ENCODE results near the gene NRAP. TPM values are rescaled to one million over a fixed set of nuclear protein-coding genes. Genes with fewer than 3 reads are reported as not detected.

Gene NRAP
- polyA plus RNA-seq, 1 donor from 2014 or later = not detected

DNA sequence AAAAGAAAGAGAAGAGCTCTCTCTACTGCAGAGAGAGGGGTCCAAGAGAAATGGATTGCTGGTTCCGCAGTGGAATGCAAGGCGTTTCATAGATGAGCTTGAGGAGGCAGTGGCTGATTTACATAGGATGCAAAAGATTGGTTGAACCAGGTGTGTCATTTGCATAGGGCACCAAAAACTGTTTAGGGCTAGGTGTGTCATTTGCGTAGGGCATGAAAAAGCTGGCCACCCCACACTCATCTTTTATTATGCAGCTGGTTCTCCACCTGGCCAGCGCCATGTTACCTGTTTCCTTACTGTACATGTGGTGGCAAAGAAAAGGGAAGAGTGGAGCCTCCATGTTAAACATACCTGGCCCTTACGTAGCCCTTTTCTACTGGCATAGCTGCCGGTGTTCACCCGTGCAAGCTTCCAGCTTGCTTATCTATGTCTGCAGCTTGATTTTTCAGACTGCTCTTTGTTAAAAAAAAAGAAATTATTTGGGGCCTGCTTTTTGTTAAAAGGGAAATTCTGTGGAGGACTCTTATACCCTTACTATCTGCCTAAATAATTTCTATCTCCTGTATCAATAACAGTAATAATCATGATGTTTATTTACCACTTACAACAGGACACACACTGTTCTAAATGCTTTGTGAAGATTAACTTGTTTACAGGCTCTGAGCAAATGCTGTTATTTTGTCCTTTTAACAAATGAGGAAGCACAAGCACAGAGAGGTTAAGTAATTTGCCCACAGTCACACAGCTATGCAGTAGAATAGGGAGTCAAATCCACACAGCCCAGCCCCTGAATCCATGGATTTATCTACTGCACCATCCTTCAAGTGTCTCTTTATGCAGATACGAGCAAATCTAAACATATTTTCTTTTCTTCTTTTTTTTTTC, 49.2 kb upstream of the NRAP start:
- H3K4me2 ChIP-seq (ENCODE audit: low read length) = no peak overlapping the region
- no peaks in the 10 kb centered on the region for H3K36me3 ChIP-seq (ENCODE audit: insufficient read depth, low read length)
- no peaks in the 10 kb centered on the region for H3K9me3 ChIP-seq (ENCODE audit: low read length)
- H3K9ac ChIP-seq (ENCODE audit: low read length) = no peak overlapping the region
- H2AFZ ChIP-seq (ENCODE audit: low read depth, low read length) = no peak overlapping the region
- no peaks in the 10 kb centered on the region for H3K79me2 ChIP-seq (replicated peaks; ENCODE audit: insufficient read depth, low read length)
- no peak overlapping the region for H3K27ac ChIP-seq (ENCODE audit: low read length)
- H3K9me2 ChIP-seq (ENCODE audit: insufficient read depth, low read length) = no peaks in the 10 kb centered on the region
- H3K27me3 ChIP-seq (ENCODE audit: insufficient read depth, low read depth, low read length) = no peaks in the 10 kb centered on the region
- H4K20me1 ChIP-seq (ENCODE audit: insufficient read depth) = no peaks in the 10 kb centered on the region
- H3F3A ChIP-seq (ENCODE audit: insufficient read depth, low read length, poor library complexity, severe bottlenecking) = no peaks in the 10 kb centered on the region
- TF ChIP-seq, protein P1, sequence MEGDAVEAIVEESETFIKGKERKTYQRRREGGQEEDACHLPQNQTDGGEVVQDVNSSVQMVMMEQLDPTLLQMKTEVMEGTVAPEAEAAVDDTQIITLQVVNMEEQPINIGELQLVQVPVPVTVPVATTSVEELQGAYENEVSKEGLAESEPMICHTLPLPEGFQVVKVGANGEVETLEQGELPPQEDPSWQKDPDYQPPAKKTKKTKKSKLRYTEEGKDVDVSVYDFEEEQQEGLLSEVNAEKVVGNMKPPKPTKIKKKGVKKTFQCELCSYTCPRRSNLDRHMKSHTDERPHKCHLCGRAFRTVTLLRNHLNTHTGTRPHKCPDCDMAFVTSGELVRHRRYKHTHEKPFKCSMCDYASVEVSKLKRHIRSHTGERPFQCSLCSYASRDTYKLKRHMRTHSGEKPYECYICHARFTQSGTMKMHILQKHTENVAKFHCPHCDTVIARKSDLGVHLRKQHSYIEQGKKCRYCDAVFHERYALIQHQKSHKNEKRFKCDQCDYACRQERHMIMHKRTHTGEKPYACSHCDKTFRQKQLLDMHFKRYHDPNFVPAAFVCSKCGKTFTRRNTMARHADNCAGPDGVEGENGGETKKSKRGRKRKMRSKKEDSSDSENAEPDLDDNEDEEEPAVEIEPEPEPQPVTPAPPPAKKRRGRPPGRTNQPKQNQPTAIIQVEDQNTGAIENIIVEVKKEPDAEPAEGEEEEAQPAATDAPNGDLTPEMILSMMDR (IDR thresholded peaks at IDR 0.05; ENCODE audit: poor library complexity, severe bottlenecking) = no peak
- TF ChIP-seq TAF1 (IDR thresholded peaks at IDR 0.05; ENCODE audit: low read depth) = no peak
- no peak for TF ChIP-seq MXI1 (conservative IDR thresholded peaks at IDR 0.05; ENCODE audit: poor library complexity, severe bottlenecking)
- no peak overlapping the region for H3K4me3 ChIP-seq (ENCODE audit: low read length)

DNA sequence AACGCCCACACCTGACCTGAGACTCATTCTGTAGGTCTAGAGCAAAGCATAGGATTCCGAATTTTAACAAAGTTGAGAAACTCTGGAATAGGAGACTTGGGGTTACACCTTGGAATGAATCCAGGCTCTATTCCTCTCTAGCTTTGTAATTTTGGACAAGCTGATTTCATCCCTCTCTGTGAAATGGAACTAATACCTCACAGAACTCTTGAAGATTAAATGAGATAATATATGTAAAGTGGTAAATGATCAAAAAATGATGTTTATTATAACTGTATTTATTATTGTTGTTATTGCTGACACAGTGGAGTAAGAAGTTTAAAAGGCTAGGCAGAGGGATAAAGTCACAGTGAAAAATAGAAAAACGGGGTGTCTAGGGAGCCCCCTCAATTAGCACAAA, 48.2 kb upstream of the NRAP start:
- H3K36me3 ChIP-seq (ENCODE audit: insufficient read depth, low read length) = no peaks in the 10 kb centered on the region
- H3K4me2 ChIP-seq (ENCODE audit: low read length) = no peak overlapping the region
- no peak for TF ChIP-seq MXI1 (conservative IDR thresholded peaks at IDR 0.05; ENCODE audit: poor library complexity, severe bottlenecking)
- TF ChIP-seq, protein P2, sequence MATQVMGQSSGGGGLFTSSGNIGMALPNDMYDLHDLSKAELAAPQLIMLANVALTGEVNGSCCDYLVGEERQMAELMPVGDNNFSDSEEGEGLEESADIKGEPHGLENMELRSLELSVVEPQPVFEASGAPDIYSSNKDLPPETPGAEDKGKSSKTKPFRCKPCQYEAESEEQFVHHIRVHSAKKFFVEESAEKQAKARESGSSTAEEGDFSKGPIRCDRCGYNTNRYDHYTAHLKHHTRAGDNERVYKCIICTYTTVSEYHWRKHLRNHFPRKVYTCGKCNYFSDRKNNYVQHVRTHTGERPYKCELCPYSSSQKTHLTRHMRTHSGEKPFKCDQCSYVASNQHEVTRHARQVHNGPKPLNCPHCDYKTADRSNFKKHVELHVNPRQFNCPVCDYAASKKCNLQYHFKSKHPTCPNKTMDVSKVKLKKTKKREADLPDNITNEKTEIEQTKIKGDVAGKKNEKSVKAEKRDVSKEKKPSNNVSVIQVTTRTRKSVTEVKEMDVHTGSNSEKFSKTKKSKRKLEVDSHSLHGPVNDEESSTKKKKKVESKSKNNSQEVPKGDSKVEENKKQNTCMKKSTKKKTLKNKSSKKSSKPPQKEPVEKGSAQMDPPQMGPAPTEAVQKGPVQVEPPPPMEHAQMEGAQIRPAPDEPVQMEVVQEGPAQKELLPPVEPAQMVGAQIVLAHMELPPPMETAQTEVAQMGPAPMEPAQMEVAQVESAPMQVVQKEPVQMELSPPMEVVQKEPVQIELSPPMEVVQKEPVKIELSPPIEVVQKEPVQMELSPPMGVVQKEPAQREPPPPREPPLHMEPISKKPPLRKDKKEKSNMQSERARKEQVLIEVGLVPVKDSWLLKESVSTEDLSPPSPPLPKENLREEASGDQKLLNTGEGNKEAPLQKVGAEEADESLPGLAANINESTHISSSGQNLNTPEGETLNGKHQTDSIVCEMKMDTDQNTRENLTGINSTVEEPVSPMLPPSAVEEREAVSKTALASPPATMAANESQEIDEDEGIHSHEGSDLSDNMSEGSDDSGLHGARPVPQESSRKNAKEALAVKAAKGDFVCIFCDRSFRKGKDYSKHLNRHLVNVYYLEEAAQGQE (IDR thresholded peaks at IDR 0.05; ENCODE audit: borderline replicate concordance) = no peak
- no peak for TF ChIP-seq SMC3 (conservative IDR thresholded peaks at IDR 0.05; ENCODE audit: poor library complexity)
- no peak for TF ChIP-seq TAF1 (IDR thresholded peaks at IDR 0.05; ENCODE audit: low read depth)
- TF ChIP-seq EP300 (conservative IDR thresholded peaks at IDR 0.05; ENCODE audit: poor library complexity, severe bottlenecking) = no peak
- TF ChIP-seq, protein P1 (IDR thresholded peaks at IDR 0.05; ENCODE audit: poor library complexity, severe bottlenecking) = no peak
- TF ChIP-seq EZH2 (IDR thresholded peaks at IDR 0.05; ENCODE audit: borderline replicate concordance, insufficient read depth, low read length, poor library complexity, severe bottlenecking) = no peak
- no peak for TF ChIP-seq RAD21 (conservative IDR thresholded peaks at IDR 0.05)
- no peak for TF ChIP-seq POLR2AphosphoS5 (IDR thresholded peaks at IDR 0.05)
- H3K9ac ChIP-seq (ENCODE audit: low read length) = no peak overlapping the region
- no peak overlapping the region for H3K27ac ChIP-seq (ENCODE audit: low read length)
- no peaks in the 10 kb centered on the region for H4K20me1 ChIP-seq (ENCODE audit: insufficient read depth)
- H3K4me3 ChIP-seq (ENCODE audit: low read length) = no peak overlapping the region
- H2AFZ ChIP-seq (ENCODE audit: low read depth, low read length) = no peak overlapping the region
- no peaks in the 10 kb centered on the region for H3F3A ChIP-seq (ENCODE audit: insufficient read depth, low read length, poor library complexity, severe bottlenecking)
- no peaks in the 10 kb centered on the region for H3K9me2 ChIP-seq (ENCODE audit: insufficient read depth, low read length)
- no peaks in the 10 kb centered on the region for H3K9me3 ChIP-seq (ENCODE audit: low read length)
- no peaks in the 10 kb centered on the region for H3K27me3 ChIP-seq (ENCODE audit: insufficient read depth, low read depth, low read length)
- H3K79me2 ChIP-seq (replicated peaks; ENCODE audit: insufficient read depth, low read length) = no peaks in the 10 kb centered on the region

Measured in neural cell (in vitro differentiated cells).